ENCODE results near the gene ADAMTS13.
"Not testable (repeated sequence)": the region's sequence is repeated elsewhere in the genome, so short reads cannot be mapped to it uniquely, and the experiment has no call there.

Gene ADAMTS13

GRCh38 chr9:133421615-133422542 is at the start of gene ADAMTS13:
TSS of gene ADAMTS13 (plus strand) at chr9:133422367. CDS start at chr9:133422444, 77 bp downstream.
- H3K4me3 ChIP-seq (replicated peaks in 1 of 2; ENCODE audit: low read depth in 2 of 2, low read length in 2 of 2) = no peak within 1 kb of the TSS
- TF ChIP-seq CTCF (IDR thresholded peaks at IDR 0.05; ENCODE audit: low read depth, low read length) = no peak
- peak in 1 of 2 donors; percentile 8 for DNase-seq (ENCODE audit: low read depth in 2 of 2)

GRCh38 chr9:133374612-133375115 is 47.5 kb upstream of the ADAMTS13 start:
- TF ChIP-seq CTCF (IDR thresholded peaks at IDR 0.05; ENCODE audit: low read depth, low read length) = no peak
- peak overlapping the region; percentile 87 for H3K4me3 ChIP-seq (replicated peaks in 1 of 2; ENCODE audit: low read depth in 2 of 2, low read length in 2 of 2)
- DNase-seq (ENCODE audit: low read depth in 2 of 2) = peak; percentile 49 to 75

GRCh38 chr9:133375116-133375723 is 46.9 kb upstream of the ADAMTS13 start:
- no peak for TF ChIP-seq CTCF (IDR thresholded peaks at IDR 0.05; ENCODE audit: low read depth, low read length)
- DNase-seq (ENCODE audit: low read depth in 2 of 2) = peak; percentile 39 to 61
- peak overlapping the region; percentile 87 for H3K4me3 ChIP-seq (replicated peaks in 1 of 2; ENCODE audit: low read depth in 2 of 2, low read length in 2 of 2)

- DNase-seq (ENCODE audit: low read depth in 2 of 2) = peak; percentile 96 to 98
- no peak for TF ChIP-seq CTCF (IDR thresholded peaks at IDR 0.05; ENCODE audit: low read depth, low read length)
- peak within 1 kb of the TSS; percentile 87 for H3K4me3 ChIP-seq (replicated peaks in 1 of 2; ENCODE audit: low read depth in 2 of 2, low read length in 2 of 2)
These were observed 46.2 kb upstream of the ADAMTS13 start, which contains the start of the genes STKLD1 and SURF4 for GRCh38 chr9:133375724-133376654. TSS of gene STKLD1 (plus strand) at chr9:133376366. CDS start at chr9:133376474, 108 bp downstream. TSS of gene SURF4 (minus strand) at chr9:133376060. CDS start at chr9:133375969, 91 bp downstream.

- not testable (repeated sequence) for DNase-seq (ENCODE audit: low read depth in 2 of 2); H3K4me3 ChIP-seq (replicated peaks in 1 of 2; ENCODE audit: low read depth in 2 of 2, low read length in 2 of 2)
These were observed 44.9 kb upstream of the ADAMTS13 start for GRCh38 chr9:133377280-133377679.

- no peak overlapping the region for H3K4me3 ChIP-seq (replicated peaks in 1 of 2; ENCODE audit: low read depth in 2 of 2, low read length in 2 of 2)
- DNase-seq (ENCODE audit: low read depth in 2 of 2) = peak; percentile 42 to 56
- TF ChIP-seq CTCF (IDR thresholded peaks at IDR 0.05; ENCODE audit: low read depth, low read length) = no peak
These were observed 44.4 kb upstream of the ADAMTS13 start for GRCh38 chr9:133377721-133378216.
